Measurements from ENCODE around the gene TSC22D3. TPM values are rescaled to one million over a fixed set of nuclear protein-coding genes. Genes with fewer than 3 reads are reported as not detected.
"Not testable (repeated sequence)": the region's sequence is repeated elsewhere in the genome, so short reads cannot be mapped to it uniquely, and the experiment has no call there.

The TSC22D3 gene
- total RNA-seq, 1 donor = 57.2 TPM

DNA sequence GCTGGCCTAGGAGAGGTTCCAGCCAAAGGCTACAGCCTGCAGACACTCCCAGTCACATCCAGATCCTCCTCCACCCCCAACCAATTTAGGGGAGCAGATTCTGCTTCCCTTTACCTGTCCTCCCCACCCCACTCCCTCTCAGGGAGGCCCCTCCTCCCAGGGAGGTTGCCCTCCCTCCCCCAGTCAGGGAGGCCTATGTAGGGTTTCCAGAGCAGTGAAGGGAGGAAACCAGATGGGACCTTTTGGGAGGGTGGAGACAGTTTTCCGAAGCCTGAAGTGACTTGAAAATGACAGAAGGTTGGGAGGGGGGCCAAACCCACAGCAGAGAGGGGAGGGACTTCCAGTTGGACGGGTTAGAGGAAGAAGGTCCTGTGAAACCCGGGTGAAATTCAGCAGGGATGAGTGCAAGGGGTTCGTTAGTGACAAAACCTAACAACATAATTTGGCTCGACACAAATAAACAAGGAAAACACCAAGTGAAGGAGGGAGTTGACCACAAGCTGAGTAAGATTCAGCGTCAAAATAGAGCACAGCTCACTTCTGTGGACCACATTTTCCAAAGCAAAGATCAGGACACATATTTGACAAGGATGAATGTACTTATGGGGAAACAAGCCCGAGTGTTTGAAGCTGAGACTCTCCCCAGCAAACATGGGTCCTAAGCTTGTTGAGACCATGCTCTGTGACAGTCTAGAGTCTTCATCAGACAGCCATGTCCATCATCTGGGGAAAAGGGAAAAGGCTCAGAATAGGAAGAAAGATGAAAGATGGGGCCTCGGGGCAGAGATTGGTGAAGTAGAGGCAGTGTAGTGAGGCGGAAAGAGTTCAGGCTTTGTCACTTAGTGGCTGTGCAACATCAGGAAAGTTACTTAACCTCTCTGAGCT is 100.9 kb downstream of the TSC22D3 start:
- no peak overlapping the region for H2AFZ ChIP-seq (ENCODE audit: low read length)
- no peak for DNase-seq (ENCODE audit: insufficient read length, low spot score, missing footprints)

DNA sequence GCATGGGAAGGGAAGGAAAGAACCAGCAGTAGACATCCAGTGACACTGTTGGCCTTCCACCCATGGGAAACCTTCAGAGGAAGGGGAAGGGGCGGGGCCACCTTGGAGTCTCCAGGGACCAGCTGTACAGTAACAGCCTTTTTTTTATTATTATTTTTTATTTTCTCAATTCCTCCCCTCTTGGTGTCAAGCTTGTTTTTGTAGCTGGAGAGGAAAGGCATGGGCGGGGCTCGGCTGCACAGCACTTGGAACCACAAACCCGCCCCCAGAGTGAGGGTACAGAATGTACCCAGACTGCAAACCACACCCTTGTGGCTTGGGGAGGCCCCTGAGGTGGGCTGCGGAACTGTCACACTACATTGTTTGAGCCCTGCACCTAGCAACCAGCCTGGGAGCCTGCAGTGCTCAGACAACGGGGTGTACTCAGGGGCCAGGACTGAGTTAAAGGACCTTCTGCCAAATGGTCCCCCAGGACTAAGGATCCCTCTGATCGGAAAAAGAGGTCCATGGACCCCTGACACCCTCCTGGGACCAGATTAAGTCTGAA is 101.6 kb downstream of the TSC22D3 start:
- Histone ChIP-seq H3K4me1 (ENCODE audit: insufficient read depth, low read length) (peaks cover 39% of the 10 kb centered on the region), H3K4me2 (ENCODE audit: insufficient read depth, low read length) (no peak overlapping the region), H3K27me3 (ENCODE audit: insufficient read depth, low read length) (peaks cover 9% of the 10 kb centered on the region), H2AFZ (ENCODE audit: low read length) (no peak overlapping the region), H3K79me2 (ENCODE audit: insufficient read depth, low read length) (no peaks in the 10 kb centered on the region), H3K27ac (ENCODE audit: low read depth, low read length) (peak overlapping the region; percentile 23), H3K36me3 (ENCODE audit: insufficient read depth, low read length) (no peaks in the 10 kb centered on the region), H3K4me3 (ENCODE audit: insufficient read depth, low read length) (no peak overlapping the region), H4K20me1 (ENCODE audit: insufficient read depth, low read length) (no peaks in the 10 kb centered on the region), H3K9me3 (ENCODE audit: low read depth, low read length) (no peaks in the 10 kb centered on the region)
- TF ChIP-seq, protein P1, sequence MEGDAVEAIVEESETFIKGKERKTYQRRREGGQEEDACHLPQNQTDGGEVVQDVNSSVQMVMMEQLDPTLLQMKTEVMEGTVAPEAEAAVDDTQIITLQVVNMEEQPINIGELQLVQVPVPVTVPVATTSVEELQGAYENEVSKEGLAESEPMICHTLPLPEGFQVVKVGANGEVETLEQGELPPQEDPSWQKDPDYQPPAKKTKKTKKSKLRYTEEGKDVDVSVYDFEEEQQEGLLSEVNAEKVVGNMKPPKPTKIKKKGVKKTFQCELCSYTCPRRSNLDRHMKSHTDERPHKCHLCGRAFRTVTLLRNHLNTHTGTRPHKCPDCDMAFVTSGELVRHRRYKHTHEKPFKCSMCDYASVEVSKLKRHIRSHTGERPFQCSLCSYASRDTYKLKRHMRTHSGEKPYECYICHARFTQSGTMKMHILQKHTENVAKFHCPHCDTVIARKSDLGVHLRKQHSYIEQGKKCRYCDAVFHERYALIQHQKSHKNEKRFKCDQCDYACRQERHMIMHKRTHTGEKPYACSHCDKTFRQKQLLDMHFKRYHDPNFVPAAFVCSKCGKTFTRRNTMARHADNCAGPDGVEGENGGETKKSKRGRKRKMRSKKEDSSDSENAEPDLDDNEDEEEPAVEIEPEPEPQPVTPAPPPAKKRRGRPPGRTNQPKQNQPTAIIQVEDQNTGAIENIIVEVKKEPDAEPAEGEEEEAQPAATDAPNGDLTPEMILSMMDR (IDR thresholded peaks at IDR 0.05; ENCODE audit: extremely low read depth, low read depth, low read length) = no peak
- DNase-seq (ENCODE audit: insufficient read length, low spot score, missing footprints) = no peak

More for the DNA sequence above, 100.9 kb downstream of the TSC22D3 start:
- Histone ChIP-seq H3K9me3 (ENCODE audit: low read depth, low read length) (no peaks in the 10 kb centered on the region), H3K4me2 (ENCODE audit: insufficient read depth, low read length) (peak overlapping the region; percentile 11), H4K20me1 (ENCODE audit: insufficient read depth, low read length) (no peaks in the 10 kb centered on the region), H3K79me2 (ENCODE audit: insufficient read depth, low read length) (no peaks in the 10 kb centered on the region), H3K4me1 (ENCODE audit: insufficient read depth, low read length) (peaks cover 45% of the 10 kb centered on the region), H3K36me3 (ENCODE audit: insufficient read depth, low read length) (no peaks in the 10 kb centered on the region), H3K4me3 (ENCODE audit: insufficient read depth, low read length) (no peak overlapping the region), H3K27ac (ENCODE audit: low read depth, low read length) (peak overlapping the region; percentile 90), H3K27me3 (ENCODE audit: insufficient read depth, low read length) (peaks cover 11% of the 10 kb centered on the region)
- TF ChIP-seq, protein P1 (IDR thresholded peaks at IDR 0.05; ENCODE audit: extremely low read depth, low read depth, low read length) = no peak

DNA sequence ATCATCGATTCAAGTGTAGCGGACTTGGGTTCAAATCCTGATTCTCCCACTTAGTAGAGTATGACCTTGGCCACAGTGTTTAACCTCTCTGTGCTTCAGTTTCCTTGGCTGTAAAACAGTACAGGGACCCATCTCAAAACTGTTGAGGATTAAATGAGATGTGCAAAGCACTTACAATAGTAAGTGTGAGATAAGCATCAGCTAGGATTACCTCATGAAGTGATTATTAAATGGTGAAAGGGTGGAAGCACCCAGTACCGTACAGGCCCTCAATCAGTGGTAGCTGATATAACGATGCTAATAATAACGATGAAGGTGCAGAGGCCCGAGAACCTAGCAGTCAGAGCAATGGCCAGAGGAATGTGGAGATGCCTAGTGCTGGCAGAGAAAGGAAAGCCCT is 102.2 kb downstream of the TSC22D3 start:
- TF ChIP-seq, protein P1 (IDR thresholded peaks at IDR 0.05; ENCODE audit: extremely low read depth, low read depth, low read length) = no peak
- no peak overlapping the region for H2AFZ ChIP-seq (ENCODE audit: low read length)
- DNase-seq (ENCODE audit: insufficient read length, low spot score, missing footprints) = no peak
- H3K4me2 ChIP-seq (ENCODE audit: insufficient read depth, low read length) = no peak overlapping the region
- H3K79me2 ChIP-seq (ENCODE audit: insufficient read depth, low read length) = no peaks in the 10 kb centered on the region
- no peaks in the 10 kb centered on the region for H4K20me1 ChIP-seq (ENCODE audit: insufficient read depth, low read length)
- peak overlapping the region; percentile 13 for H3K27ac ChIP-seq (ENCODE audit: low read depth, low read length)
- no peaks in the 10 kb centered on the region for H3K36me3 ChIP-seq (ENCODE audit: insufficient read depth, low read length)
- peaks cover 9% of the 10 kb centered on the region for H3K27me3 ChIP-seq (ENCODE audit: insufficient read depth, low read length)
- H3K9me3 ChIP-seq (ENCODE audit: low read depth, low read length) = no peaks in the 10 kb centered on the region
- H3K4me1 ChIP-seq (ENCODE audit: insufficient read depth, low read length) = peaks cover 39% of the 10 kb centered on the region
- H3K4me3 ChIP-seq (ENCODE audit: insufficient read depth, low read length) = no peak overlapping the region

DNA sequence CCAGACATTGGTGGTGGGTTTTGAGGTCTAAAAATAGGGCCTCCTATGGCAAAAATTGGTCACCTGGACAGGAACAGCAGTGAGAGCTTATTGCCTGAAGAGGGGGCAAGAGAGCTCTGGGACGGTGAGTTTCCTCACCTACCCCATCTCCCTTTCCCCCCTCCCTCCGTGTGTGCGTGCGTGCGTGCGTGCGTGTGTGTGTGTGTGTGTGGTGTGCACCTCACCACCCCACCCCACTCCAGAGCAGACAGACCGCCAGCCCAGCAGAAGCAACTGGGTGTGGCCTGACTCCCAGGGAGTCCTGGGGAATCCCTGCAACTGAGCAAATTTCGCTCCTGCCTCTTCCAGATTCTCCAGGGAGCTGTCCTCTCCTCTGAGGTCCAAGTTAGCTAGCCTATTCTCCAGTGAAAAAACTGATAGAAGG is 102.6 kb downstream of the TSC22D3 start:
- peak overlapping the region; percentile 38 for H3K4me2 ChIP-seq (ENCODE audit: insufficient read depth, low read length)
- TF ChIP-seq, protein P1 (IDR thresholded peaks at IDR 0.05; ENCODE audit: extremely low read depth, low read depth, low read length) = peak; percentile 60
- no peak for DNase-seq (ENCODE audit: insufficient read length, low spot score, missing footprints)
- no peaks in the 10 kb centered on the region for H3K79me2 ChIP-seq (ENCODE audit: insufficient read depth, low read length)
- peak overlapping the region; percentile 13 for H3K27ac ChIP-seq (ENCODE audit: low read depth, low read length)
- peaks cover 39% of the 10 kb centered on the region for H3K4me1 ChIP-seq (ENCODE audit: insufficient read depth, low read length)
- no peak overlapping the region for H3K4me3 ChIP-seq (ENCODE audit: insufficient read depth, low read length)
- H2AFZ ChIP-seq (ENCODE audit: low read length) = no peak overlapping the region
- no peaks in the 10 kb centered on the region for H3K36me3 ChIP-seq (ENCODE audit: insufficient read depth, low read length)
- H3K9me3 ChIP-seq (ENCODE audit: low read depth, low read length) = no peaks in the 10 kb centered on the region
- no peaks in the 10 kb centered on the region for H4K20me1 ChIP-seq (ENCODE audit: insufficient read depth, low read length)
- peaks cover 9% of the 10 kb centered on the region for H3K27me3 ChIP-seq (ENCODE audit: insufficient read depth, low read length)

DNA sequence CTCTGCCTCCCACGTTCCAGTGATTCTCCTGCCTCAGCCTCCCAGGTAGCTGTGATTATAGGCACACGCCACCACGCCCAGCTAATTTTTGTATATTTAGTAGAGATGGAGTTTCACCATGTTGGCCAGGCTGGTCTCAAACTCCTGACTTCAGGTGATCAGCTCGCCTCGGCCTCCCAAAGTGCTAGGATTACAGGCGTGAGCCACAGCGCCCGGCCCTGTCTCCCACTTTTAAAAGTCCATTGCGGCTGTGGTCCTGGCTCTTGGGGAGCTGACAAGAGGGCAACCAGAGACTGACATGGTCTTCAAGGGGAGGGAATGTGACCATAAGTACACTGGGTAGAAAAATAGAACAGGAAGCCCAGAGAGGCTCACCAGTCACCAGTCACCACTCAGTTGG is 104.3 kb downstream of the TSC22D3 start:
- DNase-seq (ENCODE audit: insufficient read length, low spot score, missing footprints); H3K36me3 ChIP-seq (ENCODE audit: insufficient read depth, low read length): not testable (repeated sequence)

More for the DNA sequence above, 104.3 kb downstream of the TSC22D3 start:
- not testable (repeated sequence) for H2AFZ ChIP-seq (ENCODE audit: low read length); H3K9me3 ChIP-seq (ENCODE audit: low read depth, low read length); H3K79me2 ChIP-seq (ENCODE audit: insufficient read depth, low read length); H3K4me3 ChIP-seq (ENCODE audit: insufficient read depth, low read length); H3K27ac ChIP-seq (ENCODE audit: low read depth, low read length); H4K20me1 ChIP-seq (ENCODE audit: insufficient read depth, low read length); H3K4me2 ChIP-seq (ENCODE audit: insufficient read depth, low read length)
- Histone ChIP-seq H3K4me1 (ENCODE audit: insufficient read depth, low read length) (peaks cover 29% of the 10 kb centered on the region), H3K27me3 (ENCODE audit: insufficient read depth, low read length) (peaks cover 13% of the 10 kb centered on the region)

All from osteoblast (primary cell).